Measurements from ENCODE around the gene CHCT1.
"Not testable (repeated sequence)": the region's sequence is repeated elsewhere in the genome, so short reads cannot be mapped to it uniquely, and the experiment has no call there.

The CHCT1 gene

DNA sequence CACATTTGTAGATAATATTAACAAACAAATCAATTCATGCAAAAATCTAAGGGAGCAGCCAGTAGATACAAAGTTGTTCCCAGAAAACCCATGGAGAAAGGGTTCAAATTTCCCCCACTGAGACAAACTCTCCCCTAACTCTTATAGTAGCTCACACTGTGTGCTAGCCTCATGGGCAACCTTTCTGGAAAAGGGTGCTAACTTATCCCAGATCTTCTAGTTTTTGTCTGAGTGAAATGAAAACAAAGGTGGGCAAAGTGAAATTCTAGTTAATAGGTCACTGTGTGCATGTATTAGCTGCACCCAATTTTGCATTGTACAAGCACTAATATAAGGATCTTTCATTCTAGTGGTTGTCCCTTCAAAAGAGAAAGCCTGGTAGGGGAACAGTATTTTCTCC, 20.5 kb upstream of the CHCT1 start:
- DNase-seq = no peak

DNA sequence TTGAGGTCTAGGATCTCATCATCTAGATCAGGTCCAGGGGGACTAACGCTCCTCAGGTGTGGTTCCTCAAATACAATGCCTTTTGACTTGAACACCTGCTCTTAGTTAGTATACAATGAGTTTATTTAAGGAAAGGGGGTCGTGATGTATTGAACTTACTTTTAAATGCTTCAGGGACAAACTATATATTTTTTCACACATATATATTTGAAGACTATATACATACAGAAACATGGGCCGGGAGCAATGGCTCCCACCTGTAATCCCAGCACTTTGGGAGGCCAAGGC, 18.8 kb upstream of the CHCT1 start:
- no peak for DNase-seq

DNA sequence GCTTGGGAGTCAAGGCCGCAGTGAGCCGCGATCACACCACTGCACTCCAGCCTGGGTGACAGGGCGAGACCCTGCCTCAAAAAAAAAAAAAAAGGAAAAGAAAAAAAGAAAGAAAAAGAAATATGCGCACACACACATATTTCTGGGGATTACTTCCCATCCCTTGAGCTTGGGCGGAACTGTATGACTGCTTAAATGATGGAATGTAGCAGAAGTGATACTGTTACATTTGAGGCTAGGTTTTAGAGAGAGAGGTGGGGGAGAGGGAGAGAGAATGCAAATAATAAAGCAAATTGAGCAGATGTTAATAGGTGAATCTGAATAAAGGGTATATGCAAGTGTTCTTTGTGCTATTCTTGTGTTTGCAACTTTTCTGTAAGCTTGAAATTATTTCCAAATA, 18.3 kb upstream of the CHCT1 start:
- DNase-seq = no peak

DNA sequence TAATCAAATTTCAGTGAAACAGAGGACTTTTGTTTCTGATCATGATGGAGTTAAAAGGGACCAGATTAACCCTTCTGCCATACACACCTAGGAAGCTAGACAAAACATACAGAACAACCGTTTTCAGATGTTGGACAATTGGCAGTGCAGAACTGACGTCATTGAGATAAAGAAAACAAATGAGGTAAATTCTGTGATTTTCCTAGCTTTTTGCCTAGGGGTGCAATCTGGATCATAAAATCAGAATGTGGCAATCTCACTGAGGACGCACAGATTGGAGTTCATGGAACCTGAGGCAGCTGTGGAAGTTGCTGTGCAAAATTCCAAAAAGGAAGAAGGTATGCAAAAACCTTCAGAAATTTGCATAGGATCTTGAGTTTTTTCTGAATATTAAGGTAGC, 15.4 kb upstream of the CHCT1 start:
- no peak for DNase-seq

DNA sequence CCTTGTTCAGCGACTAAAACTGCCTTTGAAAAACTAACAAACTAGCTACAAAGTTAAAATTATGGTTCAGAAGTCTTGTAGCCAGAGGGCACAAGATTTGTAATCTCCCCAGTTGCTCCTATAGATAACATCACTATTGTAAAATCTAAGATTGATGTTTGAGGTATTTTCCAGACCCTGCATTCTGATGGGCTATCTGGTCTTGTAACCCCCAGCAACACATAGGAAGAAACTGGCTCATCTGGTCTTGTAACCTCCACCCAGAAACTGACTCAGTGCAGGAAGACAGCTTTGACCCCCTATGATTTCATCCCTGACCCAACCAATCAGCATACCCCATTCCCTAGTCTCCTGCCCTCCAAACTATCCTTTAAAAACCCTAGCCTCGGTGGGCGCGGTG, 12.3 kb upstream of the CHCT1 start:
- no peak for DNase-seq

DNA sequence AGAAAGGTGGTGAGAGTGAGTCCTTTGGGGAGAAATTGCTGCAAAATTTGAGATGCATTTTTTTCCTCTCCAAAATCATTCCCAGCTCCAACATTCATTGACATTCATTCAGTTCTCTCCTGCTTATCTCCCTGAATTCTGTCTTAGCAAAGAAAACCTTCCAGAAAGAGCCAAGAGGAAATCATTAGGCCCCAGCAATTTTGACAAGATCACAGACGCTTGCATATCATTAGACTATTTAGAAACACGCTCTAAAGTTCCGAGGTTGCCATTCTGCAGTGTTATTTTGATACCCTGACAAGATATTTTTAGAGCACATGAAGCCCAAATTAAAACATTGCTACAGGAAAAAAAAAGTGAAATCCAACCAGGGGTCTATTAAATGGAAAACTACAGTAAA, 9.6 kb upstream of the CHCT1 start:
- DNase-seq = no peak

DNA sequence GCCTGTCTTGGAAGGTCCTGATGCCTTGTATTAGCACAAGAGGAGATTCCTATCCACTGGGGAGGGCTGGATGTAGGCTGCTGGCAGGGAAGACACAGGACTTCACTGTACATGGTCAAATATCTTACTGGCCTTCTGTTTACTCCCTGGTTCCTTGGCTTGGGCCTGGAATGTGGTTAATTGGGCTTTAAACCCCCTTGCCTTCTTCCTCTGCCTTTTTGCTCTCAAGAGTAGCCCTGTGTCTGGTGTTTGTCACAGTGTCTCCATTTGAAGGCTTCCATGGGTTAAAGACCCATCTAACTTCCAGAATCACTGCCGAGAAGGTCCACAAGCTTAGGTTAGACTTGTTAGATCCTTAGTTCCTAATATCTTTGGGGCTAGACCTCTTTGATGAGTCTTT, 7.1 kb upstream of the CHCT1 start:
- DNase-seq = no peak

DNA sequence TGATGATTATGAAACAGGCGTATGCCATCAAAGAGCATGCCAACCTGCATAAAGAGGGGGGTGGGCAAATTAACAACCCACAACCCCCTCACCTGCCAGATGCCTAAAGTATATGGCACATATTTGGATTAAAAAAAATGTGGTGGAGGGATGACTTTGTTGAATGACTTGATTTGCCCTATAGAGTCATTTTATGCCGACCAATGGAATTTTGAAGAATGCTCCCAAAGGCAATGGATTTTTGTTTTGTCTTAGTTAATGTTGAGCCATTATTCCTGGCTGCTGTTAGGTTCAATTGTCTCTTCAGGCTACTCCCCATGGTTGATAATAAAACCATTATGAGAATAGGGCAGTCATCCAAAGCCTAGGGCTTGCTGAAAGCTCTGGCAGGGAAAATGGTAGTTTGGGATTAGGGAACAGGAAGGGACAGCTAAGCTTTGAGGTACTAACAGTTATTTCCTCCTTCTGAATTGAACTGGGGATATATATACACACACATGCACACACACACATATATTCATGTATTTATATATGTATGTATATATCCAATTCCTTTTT, 5.8 kb upstream of the CHCT1 start:
- no peak for DNase-seq

DNA sequence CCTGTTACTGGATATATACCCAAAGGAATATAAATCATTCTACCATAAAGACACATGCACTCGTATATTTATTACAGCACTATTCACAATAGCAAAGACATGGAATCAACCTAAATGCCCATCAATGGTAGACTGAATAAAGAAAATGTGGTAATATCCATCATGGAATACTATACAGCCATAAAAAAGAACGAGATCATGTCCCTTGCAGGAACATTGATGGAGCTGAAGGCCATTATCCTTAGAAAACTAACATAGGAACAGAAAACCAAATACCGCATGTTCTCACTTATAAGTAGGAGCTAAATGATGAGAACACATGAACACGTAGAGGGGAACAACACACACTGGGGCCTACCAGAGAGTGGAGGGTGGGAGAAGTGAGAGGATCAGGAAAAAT, 3.3 kb upstream of the CHCT1 start:
- not testable (repeated sequence) for DNase-seq

DNA sequence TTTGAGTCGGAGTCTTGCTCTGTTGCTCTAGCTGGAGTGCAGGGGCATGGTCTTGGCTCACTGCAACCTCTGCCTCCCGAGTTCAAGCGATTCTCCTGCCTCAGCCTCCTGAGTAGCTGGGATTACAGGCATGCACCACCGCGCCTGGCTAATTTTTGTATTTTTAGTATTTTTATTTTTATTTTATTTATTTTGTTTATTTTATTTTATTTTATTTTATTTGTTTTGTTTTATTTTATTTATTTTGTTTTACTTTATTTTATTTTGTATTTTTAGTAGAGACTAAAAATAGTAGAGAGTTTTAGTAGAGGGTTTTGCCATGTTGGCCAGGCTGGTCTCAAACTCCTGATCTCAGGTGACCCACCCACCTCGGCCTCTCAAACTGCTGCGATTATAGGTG, 2.4 kb upstream of the CHCT1 start:
- DNase-seq = not testable (repeated sequence)

DNA sequence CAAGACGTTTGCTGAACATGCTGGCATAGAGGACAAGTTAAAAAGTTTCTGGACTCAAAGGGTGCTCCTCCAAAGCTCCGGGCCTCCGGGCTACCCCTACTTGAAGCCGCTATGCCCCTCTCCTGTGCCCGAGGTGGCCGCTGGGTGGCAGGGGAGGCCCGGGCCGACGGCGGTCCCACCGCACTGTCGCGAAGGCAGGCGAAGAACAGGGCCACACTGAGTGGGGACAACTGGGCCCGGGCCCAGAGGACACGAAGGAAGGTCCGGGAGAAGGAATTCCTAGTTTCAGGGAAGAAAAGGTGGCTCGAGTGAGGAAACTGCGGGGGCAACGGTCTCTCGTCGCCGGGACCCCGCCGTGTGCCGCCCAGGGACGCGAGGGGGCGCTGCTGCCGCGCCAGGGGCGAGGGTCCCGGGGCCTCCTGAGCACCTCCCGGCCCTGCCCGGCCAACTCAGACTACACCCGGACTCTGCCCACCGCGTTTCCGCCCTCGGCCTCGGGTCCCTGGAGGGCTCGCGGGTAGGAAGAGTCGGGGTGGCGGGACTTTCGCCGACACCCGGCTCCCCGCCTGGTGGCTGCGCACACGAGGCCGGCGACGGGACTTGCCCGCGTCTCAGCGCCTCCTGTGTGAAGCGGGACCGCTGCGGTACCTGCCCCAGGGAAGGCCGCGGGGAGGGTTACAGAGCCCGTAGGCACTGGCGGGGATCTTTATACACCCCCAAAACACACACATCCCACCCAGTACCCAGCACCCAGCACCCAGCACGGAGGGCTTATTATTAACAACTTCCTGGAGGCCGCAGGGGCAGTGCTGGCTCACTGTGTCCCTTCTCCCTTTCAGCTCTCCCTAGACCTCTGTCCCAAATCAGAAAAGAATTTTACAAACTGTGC, 772 bp upstream of the CHCT1 start:
- no peak for DNase-seq

DNA sequence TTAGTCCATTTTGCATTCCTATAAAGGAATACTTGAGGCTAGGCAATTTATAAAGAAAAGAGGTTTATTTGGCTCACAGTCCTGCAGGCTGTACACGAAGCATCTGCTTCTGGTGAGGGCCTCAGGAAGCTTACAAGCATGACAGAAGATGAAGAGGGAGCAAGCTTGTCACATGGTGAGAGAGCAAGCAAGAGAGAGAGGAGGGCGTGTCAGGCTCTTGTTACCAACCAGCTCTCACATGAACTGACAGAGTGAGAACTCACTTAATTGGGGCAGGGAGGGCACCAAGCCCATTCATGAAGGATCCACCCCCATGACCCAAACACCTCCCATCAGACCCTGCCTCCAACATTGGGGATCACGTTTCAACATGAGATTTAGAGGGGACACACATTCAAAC, 1.6 kb downstream of the CHCT1 start:
- no peak for DNase-seq

DNA sequence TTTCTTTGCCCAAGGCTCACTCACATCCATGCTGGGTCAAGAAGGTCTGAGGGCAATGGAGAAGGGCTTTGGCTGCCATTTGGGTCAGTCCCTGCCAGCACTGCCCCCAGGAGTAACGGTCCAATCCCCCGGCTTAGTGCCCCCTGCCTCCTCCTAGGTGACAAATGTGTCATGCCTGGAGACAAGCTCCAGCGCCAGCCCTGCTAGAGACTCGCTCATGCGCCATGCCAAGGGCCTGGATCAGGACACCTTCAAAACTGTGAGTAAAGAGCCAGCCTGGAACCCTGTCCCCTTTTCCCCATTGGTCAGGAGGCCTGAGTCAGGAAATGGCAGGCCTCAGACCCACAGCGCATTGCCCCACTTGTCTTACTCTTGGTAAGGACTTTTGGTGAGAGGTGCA, 3.3 kb downstream of the CHCT1 start:
- no peak for DNase-seq

DNA sequence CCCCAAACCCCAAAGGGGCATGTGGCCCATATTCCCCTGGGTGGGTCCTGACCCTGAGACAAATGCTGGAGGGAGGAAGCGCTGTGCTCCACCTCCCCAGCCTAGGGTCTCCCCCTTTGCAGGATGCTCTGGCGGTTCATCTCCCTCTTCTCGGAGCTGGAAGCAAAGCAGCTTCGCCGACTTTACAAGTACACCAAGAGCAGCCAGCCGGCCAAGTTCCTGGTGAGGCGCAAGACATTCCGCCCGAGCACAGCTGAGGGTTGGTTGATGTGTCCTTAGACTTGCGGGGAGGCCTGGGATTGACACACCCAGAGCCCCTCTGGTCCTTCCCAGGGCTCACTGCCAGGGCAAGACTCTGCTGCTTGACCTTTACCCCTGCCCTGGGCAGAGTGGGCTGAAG, 4.3 kb downstream of the CHCT1 start:
- DNase-seq = no peak

DNA sequence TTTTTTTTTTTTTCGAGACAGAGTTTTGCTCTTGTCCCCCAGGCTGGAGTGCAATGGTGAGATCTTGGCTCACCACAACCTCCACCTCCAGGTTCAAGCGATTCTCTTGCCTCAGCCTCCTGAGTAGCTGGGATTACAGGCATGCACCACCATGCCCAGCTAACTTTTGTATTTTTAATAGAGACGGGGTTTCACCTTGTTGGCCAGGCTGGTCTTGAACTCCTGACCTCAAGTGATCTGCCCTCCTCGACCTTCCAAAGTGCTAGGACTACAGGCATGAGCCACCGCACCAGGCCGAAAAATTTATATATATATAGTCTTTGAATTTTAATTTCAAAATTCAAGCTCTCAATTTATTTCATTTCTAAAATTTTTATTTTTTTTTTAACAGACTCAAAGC, 6.2 kb downstream of the CHCT1 start:
- DNase-seq = not testable (repeated sequence)

DNA sequence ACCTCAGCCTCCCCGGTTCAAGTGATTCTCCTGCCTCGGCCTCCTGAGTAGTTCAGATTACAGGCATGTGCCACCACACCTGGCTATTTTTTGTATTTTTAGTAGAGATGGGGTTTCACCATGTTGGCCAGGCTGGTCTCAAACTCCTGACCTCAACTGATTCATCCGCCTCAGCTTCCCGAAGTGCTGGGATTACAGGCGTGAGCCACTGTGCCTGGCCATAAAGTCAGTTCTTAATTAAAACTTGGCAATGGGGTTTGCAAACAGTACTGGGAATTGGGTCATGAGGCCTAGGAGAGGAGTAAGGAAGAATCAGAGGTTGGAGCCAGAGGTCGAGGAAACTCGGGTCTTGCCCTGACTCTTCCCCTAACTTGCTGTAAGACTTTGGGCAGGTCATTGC, 8.3 kb downstream of the CHCT1 start:
- not testable (repeated sequence) for DNase-seq

DNA sequence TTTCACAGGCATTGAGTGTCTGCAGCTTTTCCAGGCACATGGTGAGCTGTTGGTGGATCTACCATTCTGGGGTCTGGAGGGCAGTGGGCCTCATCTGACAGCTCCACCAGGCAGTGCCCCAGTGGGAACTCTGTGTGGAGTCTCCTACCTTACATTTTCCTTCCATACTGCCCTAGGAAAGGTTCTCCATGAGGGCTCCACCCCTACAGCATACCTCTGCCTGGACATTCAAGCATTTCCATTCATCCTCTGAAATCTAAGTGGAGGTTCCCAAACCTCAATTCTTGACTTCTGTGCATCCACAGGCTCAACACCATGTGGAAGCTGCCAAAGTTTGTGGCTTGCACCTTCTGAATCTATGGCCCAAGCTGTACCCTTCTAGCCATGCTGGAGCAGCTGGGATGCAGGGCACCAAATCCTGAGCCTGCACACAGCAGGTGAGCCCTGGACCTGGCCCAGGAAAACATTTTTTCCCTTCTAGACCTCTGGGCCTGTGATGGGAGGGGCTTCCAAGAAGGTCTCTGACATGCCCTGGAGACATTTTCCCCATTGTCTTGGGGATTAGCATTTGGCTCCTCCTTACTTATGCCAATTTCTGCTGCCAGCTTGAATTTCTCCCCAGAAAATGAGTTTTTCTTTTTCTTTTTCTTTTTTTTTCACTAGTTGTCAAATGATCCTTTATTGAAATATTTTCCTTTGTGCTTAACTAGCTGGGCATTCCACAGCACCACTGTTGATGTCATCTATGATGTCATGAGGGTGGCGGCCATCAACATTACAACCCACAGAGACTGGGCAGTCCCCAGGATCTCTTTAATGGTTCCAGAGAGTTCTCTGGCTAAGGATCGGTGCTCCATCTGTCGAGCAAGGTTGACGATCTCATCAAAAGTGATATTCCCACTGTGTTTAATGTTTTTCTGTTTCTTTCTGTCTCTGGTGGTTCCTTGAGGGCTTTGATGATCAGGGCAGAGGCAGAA, 11.0 kb downstream of the CHCT1 start:
- DNase-seq = not testable (repeated sequence)

DNA sequence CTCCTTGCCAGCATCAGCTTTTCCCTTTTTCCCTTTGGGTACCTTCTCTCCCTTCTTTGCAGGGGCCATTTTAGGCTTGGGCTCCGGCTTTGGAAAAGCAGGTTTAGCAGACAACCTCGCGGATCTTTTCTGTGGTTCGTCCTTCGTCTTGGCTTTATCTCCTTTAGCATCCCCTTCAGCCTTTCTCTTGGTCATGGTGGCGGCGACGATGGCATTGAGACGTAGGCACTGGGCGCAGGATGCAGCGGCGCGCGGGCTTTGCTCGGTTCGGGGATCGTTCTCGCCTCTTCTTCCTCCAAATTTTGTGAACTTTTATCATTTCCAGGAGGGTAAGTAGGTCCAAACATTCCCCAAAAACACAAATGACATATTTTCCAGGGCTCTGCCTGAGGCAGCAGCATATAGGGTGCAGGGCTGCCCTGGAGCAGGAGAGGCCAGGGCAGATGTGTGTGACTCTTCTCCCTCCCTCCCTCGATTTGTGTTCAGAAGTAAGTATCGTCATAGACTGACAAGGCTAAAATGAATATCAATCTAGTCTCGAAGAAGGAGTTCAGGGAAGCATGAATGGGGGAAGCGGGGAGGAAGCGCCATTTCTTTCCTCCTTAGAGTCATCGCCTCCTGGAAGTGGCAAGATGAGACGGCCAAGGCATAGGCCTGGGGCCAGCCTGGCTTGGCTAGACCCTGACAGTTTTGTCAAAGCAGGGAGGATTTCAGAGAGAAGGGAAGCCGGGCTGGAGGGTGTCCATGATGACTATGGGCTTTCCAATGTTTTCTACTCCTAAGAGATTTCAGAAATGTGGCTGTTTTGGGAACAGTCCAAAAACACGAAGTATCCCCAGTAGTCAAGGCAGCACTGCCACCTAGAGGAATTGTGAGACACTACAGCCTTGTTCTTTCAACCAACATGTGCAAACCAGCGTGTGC, 13.2 kb downstream of the CHCT1 start:
- DNase-seq = peak; percentile 59

DNA sequence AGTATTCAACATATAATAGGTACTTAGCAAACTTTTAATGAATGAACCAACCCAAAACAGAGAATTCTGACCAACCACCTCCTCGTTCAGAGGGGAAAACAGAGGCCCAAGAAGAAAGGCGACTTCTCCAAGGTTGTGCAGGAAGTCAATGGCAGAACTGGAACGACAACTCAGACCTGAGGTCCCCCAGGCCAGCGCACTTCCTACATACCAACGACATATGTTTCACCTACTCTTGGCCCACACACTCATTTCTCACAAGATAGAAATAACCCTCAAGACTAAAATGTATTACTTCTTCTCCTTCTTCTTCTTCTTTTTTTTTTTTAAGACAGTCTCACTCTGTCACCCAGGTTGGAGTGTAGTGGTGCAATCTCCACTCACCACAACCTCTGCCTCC, 14.4 kb downstream of the CHCT1 start:
- no peak for DNase-seq

DNA sequence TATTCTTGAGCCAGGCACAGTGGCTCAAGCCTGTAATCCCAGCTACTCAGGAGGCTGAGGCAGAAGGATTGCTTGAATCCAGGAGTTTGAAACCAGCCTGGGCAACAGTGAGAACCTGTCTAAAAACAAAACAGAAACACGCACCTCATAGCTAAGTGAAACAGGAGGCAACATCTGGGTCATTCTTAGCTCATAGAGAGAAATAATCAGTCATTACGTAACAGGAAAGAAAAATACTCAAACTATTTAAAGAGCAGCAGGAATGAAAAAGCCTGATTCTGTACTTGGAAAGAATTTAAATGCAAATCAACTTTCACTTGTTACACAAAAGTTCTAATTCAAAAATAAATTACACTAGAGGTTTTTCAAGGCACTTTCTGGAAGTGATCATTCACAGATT, 17.2 kb downstream of the CHCT1 start:
- peak; percentile 16 for DNase-seq

DNA sequence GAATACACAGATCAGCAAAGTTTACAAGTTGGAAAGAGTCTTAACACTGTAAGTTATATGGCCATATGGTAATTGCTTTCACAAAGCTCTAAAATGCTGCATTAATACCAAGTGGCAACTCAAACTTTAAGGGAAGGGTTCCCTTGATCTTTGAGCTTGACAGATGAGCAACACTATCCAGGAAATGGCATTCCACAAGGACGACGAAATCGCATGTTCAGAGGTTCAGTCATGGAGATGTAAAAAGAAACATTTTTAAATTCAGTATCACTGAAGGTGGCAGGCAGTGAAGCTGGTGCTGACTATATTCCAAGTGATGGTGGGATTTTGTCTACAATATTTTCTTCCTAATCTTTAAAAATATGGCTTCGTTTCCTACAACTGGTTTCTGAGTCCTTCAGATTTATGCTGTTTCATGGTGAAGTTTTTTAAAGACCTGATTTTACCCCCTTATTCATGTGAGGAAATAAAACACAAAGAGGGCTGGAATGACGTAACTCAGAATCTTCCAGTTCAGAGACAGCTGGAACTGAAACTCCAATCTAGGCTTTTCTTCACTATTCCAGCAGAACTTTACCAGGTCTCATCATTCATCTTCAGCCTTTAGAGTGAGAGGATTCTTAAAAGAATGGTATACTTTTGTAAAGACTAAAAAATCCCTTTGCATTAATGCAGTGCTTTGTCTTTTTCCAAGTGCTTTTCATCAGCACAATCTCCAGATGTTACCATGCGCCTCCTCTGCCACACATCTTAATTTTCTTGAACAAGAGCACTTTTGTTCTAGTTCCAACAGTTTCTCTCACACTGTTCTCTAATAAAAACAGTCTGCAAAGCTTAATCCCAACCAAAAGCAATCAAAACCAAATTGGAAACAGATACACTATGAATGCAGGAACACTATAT, 20.2 kb downstream of the CHCT1 start:
- DNase-seq = peak; percentile 48

DNA sequence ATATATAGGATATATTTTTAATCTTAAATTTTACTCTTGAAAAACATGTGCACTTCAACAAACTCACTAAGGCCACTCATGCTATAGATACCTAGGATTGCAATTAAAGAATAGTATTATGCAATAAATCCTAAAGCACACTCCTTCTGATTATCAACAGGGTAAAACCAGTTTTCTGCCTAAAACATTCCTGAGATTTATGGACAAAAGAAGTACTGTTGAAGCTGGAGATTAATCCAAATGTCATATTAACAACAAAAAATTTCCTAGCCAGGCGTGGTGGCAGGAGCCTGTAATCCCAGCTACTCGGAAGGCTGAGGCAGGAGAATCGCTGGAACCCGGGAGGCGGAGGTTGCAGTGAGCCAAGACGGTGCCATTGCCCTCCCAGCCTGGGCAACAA, 21.4 kb downstream of the CHCT1 start:
- no peak for DNase-seq
